ENCODE measurements around the gene BMP2.

BMP2 gene

GRCh38 chr20:6767536-6768227 lies at the start of gene BMP2:
BMP2 (plus strand) TSS chr20:6767686; CDS start chr20:6770127, 2,441 bp downstream.
- DNase-seq = peak; percentile 86

GRCh38 chr20:6718662-6719368 lies 48.7 kb upstream of the BMP2 start:
- DNase-seq = no peak

GRCh38 chr20:6719369-6719721 lies 48.1 kb upstream of the BMP2 start:
- DNase-seq = no peak

DNA sequence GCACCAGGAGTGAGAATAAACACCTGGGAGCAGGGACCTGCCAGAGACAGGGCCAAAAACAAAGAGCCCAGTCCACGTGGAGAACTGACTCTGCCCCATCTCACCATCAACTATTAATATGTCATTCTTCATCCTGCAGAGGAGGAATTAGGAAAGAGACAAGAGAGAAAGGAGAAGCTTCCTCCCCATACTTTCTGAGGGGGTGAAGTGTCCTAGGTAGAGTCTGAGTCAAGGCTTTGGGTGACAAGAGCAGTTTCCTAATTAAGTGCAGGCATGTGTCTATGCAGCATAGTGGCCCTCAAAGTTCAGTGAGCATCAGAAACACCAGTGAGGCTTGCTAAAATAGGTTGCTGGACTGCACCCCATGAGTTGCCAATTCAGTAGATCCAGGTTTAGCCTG lies 40.7 kb upstream of the BMP2 start:
- no peak for DNase-seq

GRCh38 chr20:6730672-6731328 lies 36.7 kb upstream of the BMP2 start:
- DNase-seq = no peak

GRCh38 chr20:6732001-6732447 lies 35.5 kb upstream of the BMP2 start:
- no peak for DNase-seq

- DNase-seq = no peak
These were observed 34.6 kb upstream of the BMP2 start for GRCh38 chr20:6732851-6733250.

DNA sequence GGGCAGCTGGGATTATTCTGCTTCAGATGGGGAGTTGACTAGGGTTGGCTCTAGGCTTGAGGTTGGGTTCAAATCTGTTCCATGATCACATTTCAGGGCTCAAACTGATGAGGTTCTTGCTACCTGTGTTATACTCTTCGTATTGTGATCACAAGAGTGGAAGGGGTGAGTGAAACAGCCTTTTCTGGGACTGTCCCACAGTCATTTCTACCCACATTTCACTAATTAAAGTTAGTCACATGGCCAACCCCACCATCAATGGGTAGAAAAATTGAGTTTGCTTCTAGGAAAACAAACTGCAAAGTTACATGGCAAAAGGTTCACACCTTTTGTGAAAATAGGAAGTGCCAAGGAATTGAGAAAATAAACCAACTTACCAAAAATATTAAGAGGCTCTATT lies 33.5 kb upstream of the BMP2 start:
- DNase-seq = no peak

- peak; percentile 64 for DNase-seq
These were observed 31.3 kb upstream of the BMP2 start for GRCh38 chr20:6735942-6736845.

- DNase-seq = no peak
These were observed 28.1 kb upstream of the BMP2 start for GRCh38 chr20:6739406-6739805.

- DNase-seq = no peak
These were observed 27.4 kb upstream of the BMP2 start for GRCh38 chr20:6740096-6740495.

DNA sequence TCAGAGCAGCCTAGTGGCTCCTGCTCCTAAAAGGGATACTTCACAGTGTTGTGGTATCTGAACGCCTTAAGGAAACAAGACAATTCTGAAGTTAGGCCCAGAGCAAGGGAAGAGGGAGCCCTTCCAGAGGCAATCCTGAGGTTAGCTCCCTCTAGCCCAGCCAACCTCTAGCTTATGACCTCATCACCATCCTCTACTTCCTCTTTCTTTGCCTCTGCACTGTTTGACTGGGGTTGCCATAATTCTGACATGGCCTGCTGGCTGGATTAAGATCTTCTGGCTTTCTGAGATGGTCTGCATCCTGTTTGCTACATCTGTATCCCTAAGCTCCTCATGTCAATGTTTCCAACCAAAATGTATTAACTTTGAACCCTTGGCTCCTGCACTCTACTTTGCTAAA lies 23.3 kb upstream of the BMP2 start:
- no peak for DNase-seq

DNA sequence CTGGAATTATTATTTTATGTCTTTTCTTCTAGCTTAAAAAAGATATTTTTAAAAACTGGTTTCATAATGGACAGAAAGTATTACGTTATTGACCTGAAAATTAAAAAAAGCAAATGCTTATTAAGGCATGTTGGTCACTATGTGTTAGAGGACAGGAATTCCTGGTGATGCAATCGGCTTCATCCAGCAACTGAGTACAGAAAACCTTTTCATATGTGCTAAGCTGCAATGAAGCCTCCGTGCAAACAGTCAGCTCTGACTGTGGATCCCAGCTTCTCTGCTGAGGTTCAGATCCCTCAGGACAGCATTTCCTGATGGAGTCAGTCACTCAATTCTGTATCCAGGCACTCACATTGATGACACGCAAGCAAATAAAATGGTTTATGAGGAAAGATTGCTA lies 22.7 kb upstream of the BMP2 start:
- no peak for DNase-seq

GRCh38 chr20:6746901-6747609 lies 20.4 kb upstream of the BMP2 start:
- no peak for DNase-seq

GRCh38 chr20:6750438-6750837 lies 17.0 kb upstream of the BMP2 start:
- DNase-seq = no peak

- no peak for DNase-seq
These were observed 10.5 kb upstream of the BMP2 start for GRCh38 chr20:6756693-6757595.

DNA sequence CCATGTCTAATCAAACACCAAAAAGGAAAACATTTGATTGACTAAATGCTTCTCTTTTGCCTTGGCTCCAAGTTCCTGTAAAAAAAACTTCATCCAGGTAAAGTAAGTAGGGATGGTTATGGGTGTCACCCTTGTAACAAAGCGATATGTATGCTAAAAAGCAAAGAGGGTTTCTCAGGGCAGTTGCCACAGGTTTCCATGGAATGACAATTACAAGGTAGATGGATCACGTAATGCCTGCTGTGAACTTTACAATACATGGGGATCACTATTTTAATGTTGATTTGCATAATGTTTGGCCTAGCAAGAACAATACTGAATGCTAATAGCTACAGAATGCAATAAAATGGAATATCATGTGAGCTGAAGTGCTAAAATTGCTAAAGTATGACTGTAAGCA lies 2.9 kb upstream of the BMP2 start:
- DNase-seq = no peak

GRCh38 chr20:6765469-6766058 lies 1.9 kb upstream of the BMP2 start:
- DNase-seq = peak; percentile 91

DNA sequence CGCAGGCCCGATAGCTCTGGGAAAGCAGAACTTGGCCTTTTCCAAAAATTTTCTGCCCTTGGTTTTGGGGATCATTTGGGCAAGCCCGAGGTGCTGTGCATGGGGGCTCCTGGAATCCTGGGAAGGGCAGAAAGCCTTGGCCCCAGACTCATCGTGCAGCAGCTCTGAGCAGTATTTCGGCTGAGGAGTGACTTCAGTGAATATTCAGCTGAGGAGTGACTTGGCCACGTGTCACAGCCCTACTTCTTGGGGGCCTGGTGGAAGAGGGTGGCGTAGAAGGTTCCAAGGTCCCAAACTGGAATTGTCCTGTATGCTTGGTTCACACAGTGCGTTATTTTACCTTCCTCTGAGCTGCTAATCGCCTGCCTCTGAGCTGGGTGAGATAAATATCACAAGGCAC lies 1.1 kb upstream of the BMP2 start:
- no peak for DNase-seq

DNA sequence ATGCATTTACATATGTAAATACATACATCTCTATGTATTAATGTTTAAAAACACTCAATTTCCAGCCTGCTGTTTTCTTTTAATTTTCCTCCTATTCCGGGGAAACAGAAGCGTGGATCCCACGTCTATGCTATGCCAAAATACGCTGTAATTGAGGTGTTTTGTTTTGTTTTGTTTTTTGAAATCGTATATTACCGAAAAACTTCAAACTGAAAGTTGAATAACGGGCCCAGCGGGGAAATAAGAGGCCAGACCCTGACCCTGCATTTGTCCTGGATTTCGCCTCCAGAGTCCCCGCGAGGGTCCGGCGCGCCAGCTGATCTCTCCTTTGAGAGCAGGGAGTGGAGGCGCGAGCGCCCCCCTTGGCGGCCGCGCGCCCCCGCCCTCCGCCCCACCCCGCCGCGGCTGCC lies 355 bp upstream of the BMP2 start:
- peak; percentile 74 for DNase-seq
